Measurements from ENCODE around the gene C17orf114.

C17orf114 gene

DNA sequence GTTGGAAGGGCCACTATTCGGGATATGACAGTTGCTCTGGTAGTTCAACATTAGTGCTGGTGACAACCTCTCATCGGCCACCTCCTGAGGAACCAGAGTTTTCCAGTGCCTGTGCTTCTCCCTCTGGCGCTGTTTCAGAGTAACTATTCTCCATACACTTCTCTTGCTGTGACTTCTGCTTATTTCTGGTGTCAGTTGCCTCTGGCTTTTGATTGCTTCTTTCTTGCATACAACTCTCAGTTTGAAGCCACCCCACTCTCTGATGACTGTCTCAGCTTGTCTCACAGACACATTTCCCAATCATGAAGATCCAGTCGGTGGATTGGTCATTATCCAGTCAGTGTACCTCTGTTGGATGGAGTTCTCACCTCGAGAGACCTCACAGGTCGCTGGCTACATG, 33.8 kb downstream of the C17orf114 start:
- no peak overlapping the region for H3K4me3 ChIP-seq (ENCODE audit: control insufficient read depth, low read depth, low read length)
- TF ChIP-seq, protein P1, sequence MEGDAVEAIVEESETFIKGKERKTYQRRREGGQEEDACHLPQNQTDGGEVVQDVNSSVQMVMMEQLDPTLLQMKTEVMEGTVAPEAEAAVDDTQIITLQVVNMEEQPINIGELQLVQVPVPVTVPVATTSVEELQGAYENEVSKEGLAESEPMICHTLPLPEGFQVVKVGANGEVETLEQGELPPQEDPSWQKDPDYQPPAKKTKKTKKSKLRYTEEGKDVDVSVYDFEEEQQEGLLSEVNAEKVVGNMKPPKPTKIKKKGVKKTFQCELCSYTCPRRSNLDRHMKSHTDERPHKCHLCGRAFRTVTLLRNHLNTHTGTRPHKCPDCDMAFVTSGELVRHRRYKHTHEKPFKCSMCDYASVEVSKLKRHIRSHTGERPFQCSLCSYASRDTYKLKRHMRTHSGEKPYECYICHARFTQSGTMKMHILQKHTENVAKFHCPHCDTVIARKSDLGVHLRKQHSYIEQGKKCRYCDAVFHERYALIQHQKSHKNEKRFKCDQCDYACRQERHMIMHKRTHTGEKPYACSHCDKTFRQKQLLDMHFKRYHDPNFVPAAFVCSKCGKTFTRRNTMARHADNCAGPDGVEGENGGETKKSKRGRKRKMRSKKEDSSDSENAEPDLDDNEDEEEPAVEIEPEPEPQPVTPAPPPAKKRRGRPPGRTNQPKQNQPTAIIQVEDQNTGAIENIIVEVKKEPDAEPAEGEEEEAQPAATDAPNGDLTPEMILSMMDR (IDR thresholded peaks at IDR 0.05; ENCODE audit: control insufficient read depth, insufficient read depth, low read depth, low read length, missing control alignments), result no peak
- DNase-seq (ENCODE audit: low read depth), result no peak

DNA sequence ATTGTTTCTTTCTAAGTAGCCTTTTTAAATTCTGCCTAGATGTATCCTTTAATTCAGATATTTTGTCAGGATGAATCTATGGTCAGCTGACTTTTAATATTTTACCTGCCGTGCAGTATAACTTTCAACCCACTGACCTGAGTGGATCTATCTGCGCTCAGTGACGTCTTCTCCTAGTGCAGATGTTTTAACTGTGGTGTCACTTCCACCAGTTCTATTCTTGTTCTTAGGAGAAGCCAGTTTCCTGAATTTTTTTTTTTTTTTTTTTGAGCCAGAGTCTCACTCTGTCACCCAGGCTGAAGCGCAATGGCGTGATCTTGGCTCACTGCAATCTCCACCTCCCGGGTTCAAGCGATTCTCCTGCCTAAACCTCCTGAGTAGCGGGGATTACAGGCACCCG, 35.4 kb downstream of the C17orf114 start:
- no peak for DNase-seq (ENCODE audit: low read depth)
- TF ChIP-seq, protein P1 (IDR thresholded peaks at IDR 0.05; ENCODE audit: control insufficient read depth, insufficient read depth, low read depth, low read length, missing control alignments), result no peak

DNA sequence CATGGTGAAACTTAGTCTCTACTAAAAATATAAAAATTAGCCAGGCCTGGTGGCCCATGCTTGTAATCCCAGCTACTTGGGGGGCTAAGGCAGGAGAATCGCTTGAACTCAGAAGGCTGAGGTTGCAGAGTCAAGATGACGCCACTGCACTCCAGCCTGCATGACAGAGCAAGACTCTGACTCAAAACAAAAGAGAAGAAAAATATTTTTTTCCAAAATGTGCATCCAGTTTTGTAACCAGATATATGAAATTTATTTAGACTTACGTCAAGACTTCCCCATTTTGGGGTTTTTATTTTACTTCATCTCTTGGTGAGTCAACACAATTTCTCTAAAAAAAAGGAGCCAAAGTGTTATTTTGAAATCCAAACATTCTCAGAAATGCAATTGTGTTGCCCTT, 35.9 kb downstream of the C17orf114 start:
- TF ChIP-seq, protein P1 (IDR thresholded peaks at IDR 0.05; ENCODE audit: control insufficient read depth, insufficient read depth, low read depth, low read length, missing control alignments), result no peak

More for the DNA sequence above, 35.4 kb downstream of the C17orf114 start:
- H3K4me3 ChIP-seq (ENCODE audit: control insufficient read depth, low read depth, low read length), result no peak overlapping the region

DNA sequence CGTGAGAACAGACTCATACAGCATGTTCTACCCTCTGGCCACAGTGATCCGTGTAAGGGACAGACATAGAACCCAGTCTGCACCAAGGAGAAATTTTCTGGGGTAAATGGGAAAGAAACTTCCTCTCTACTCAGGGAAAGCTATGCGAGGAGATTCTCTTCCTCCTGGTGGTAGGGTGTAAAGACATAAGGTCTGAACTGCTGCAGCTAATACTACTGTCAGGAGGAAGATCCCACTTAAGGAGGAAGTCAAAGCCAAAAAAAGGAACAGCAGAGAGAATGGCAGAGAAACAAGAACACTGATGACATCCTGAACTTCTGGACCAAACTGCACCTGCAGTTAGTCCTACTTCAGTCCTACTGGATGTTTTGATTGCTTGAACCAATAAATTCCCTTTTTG, 37.5 kb downstream of the C17orf114 start:
- no peak for DNase-seq (ENCODE audit: low read depth)
- TF ChIP-seq, protein P1 (IDR thresholded peaks at IDR 0.05; ENCODE audit: control insufficient read depth, insufficient read depth, low read depth, low read length, missing control alignments), result no peak
- H3K4me3 ChIP-seq (ENCODE audit: control insufficient read depth, low read depth, low read length), result no peak overlapping the region

More for the DNA sequence above, 35.9 kb downstream of the C17orf114 start:
- no peak for DNase-seq (ENCODE audit: low read depth)
- H3K4me3 ChIP-seq (ENCODE audit: control insufficient read depth, low read depth, low read length), result no peak overlapping the region

DNA sequence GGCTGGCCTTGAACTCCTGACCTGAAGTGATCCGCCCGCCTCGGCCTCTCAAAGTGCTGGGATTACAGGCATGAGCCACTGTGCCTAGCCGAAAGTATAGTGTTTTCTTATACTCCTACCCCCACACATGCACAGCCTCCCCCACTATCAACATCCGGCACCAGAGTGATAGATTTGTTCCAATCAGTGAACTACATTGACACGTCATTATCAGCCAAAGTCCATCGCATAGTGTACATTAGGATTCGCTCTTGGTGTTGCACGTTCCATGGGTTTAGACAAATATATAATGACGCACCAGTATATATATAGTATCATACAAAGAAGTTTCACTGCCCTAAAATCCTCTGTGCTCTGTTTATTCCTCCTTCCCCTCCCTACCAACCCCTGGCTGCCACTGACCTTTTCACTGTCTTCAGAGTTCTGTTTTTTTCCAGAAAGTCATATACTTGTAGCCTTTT, 42.3 kb downstream of the C17orf114 start:
- no peak for DNase-seq (ENCODE audit: low read depth)
- no peak overlapping the region for H3K4me3 ChIP-seq (ENCODE audit: control insufficient read depth, low read depth, low read length)
- TF ChIP-seq, protein P1 (IDR thresholded peaks at IDR 0.05; ENCODE audit: control insufficient read depth, insufficient read depth, low read depth, low read length, missing control alignments), result no peak

DNA sequence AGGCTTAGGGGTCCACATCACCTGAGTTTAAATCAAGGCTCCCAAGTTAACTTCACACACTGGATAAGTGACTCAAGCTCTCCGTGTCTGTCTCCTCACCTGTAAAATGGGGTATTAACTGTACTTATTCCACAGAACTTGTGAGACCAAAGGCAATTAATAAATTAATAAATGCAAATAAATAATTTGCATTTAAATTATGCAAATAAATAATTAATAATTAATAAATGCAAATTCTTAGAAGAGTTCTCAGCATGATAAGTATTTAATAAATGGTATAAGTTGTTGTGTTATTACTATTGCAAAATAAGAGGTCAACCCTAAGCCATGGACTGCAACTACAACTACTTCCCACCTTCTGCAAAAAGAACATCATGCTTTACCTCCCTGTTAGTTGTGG, 48.7 kb downstream of the C17orf114 start:
- DNase-seq (ENCODE audit: low read depth), result no peak
- TF ChIP-seq, protein P1 (IDR thresholded peaks at IDR 0.05; ENCODE audit: control insufficient read depth, insufficient read depth, low read depth, low read length, missing control alignments), result no peak

DNA sequence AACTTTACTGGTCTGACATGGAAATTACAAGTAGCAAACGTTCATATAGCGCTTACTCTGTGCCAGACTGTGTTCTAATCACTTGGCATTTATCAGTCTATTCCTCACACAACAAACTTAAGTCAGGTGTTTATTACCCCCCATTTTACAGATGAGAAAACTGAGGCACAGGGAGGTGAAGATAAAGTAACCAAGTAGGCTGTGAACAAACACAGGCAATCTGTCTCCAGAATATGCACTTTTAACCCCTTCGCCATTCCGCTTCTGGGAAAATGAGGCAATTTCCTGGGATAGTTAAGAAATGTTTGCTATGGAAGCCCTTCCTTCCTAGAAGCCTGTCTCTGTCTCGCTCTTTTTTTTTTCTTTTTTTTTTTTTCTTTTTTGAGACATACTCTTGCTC, 50.2 kb downstream of the C17orf114 start:
- H3K4me3 ChIP-seq (ENCODE audit: control insufficient read depth, low read depth, low read length), result no peak overlapping the region
- TF ChIP-seq, protein P1 (IDR thresholded peaks at IDR 0.05; ENCODE audit: control insufficient read depth, insufficient read depth, low read depth, low read length, missing control alignments), result no peak
- no peak for DNase-seq (ENCODE audit: low read depth)

More for the DNA sequence above, 48.7 kb downstream of the C17orf114 start:
- no peak overlapping the region for H3K4me3 ChIP-seq (ENCODE audit: control insufficient read depth, low read depth, low read length)
